BLaER1 treated with 17β-estradiol and CSF1 and Interleukin-3, amounts not matched to agents 10 nM and 100 nM (cell line): ENCODE data around the gene S100B.

Experiments used
- H3K27ac ChIP-seq, 11 experiments: shearing (Covaris generic); formaldehyde crosslinking; 2 replicates each; pipeline ENCODE4 v1.8.1; 2022
- H3K27me3 ChIP-seq, 11 experiments: shearing (Covaris generic); formaldehyde crosslinking; 2 replicates each; pipeline ENCODE4 v1.8.1; 2022
- H3K36me3 ChIP-seq, 11 experiments: shearing (Covaris generic); formaldehyde crosslinking; 2 replicates each; pipeline ENCODE4 v1.8.1; 2022
- H3K4me1 ChIP-seq, 10 experiments: shearing (Covaris generic); formaldehyde crosslinking; 2 replicates each; pipeline ENCODE4 v1.8.1; 2022
- H3K4me2 ChIP-seq, 11 experiments: shearing (Covaris generic); formaldehyde crosslinking; 2 replicates each; pipeline ENCODE4 v1.8.1; 2022
- H3K4me3 ChIP-seq, 10 experiments: shearing (Covaris generic); formaldehyde crosslinking; 2 replicates each; pipeline ENCODE4 v1.8.1; 2022
- H3K9ac ChIP-seq, 11 experiments: shearing (Covaris generic); formaldehyde crosslinking; 2 replicates each; pipeline ENCODE4 v1.8.1; 2022
- H3K9me3 ChIP-seq, 11 experiments: shearing (Covaris generic); formaldehyde crosslinking; replicated peaks in 1 of 11; 2 replicates each; pipeline ENCODE4 v1.8.1; 2022
- H4K20me1 ChIP-seq, 11 experiments: shearing (Covaris generic); formaldehyde crosslinking; 2 replicates each; pipeline ENCODE4 v1.8.1; 2022
- Cebpa-rat ChIP-seq, 11 experiments: shearing (Covaris generic); IDR thresholded peaks; 2 replicates each; pipeline ENCODE4 v1.8.1; 2022

Gene S100B

DNA sequence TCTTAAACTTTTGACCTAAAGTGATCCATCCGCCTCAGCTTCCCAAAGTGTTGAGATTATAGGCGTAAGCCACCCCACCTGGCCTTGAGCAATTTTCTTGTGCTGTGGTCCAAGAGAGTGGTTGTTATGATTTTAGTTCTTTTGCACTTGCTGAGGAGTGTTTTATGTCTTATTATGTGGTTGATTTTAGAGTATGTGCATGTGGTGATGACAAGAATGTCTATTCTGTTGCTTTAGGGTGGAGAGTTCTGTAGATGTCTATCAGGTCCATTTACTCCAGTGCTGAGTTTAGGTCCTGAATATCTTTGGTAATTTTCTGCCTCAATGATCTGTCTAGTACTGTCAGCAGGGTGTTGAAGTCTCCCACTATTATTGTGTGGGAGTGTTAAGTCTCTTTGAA is 11.2 kb upstream of the S100B start:
- Histone ChIP-seq H3K27me3 (no peaks in the 10 kb centered on the region), H3K36me3 (no peaks in the 10 kb centered on the region), H3K27ac (no peak overlapping the region), H3K4me2 (no peak overlapping the region), H3K4me1 (peaks cover 0 to 22% (median 8%) of the 10 kb centered on the region in 10 experiments; a peak in 19 of 20 replicates), H3K4me3 (no peak overlapping the region), H3K9ac (no peak overlapping the region), H4K20me1 (no peaks in the 10 kb centered on the region), H3K9me3 (peaks cover 0 to 41% (median 4%) of the 10 kb centered on the region in 11 experiments; a peak in 19 of 22 replicates)
- TF ChIP-seq Cebpa-rat (IDR thresholded peaks at IDR 0.05): no peak

- peaks cover 12 to 51% (median 18%) of the 10 kb centered on the region in 11 experiments for H3K9me3 ChIP-seq
- TF ChIP-seq Cebpa-rat (IDR thresholded peaks at IDR 0.05): no peak
- peaks cover 0 to 4% (median 0%) of the 10 kb centered on the region in 11 experiments; a peak in 1 of 22 replicates for H3K36me3 ChIP-seq
- no peaks in the 10 kb centered on the region for H3K27me3 ChIP-seq
- no peak overlapping the region for H3K4me2 ChIP-seq
- H3K27ac ChIP-seq: no peak overlapping the region
- no peak overlapping the region for H3K4me3 ChIP-seq
- H3K9ac ChIP-seq: no peak overlapping the region
- no peaks in the 10 kb centered on the region for H4K20me1 ChIP-seq
- peaks cover 0 to 6% (median 2%) of the 10 kb centered on the region in 10 experiments; a peak in 5 of 20 replicates for H3K4me1 ChIP-seq
Observed at GRCh38 chr21:46613391-46613790, 8.5 kb upstream of the S100B start.

- peaks cover 20 to 33% (median 22%) of the 10 kb centered on the region in 10 experiments for H3K4me1 ChIP-seq
- no peak for TF ChIP-seq Cebpa-rat (IDR thresholded peaks at IDR 0.05)
- H3K27me3 ChIP-seq: no peaks in the 10 kb centered on the region
- H4K20me1 ChIP-seq: no peaks in the 10 kb centered on the region
- H3K4me2 ChIP-seq: no peak overlapping the region
- peaks cover 12 to 24% (median 17%) of the 10 kb centered on the region in 11 experiments for H3K9me3 ChIP-seq
- H3K4me3 ChIP-seq: no peak overlapping the region
- H3K27ac ChIP-seq: no peak overlapping the region
- H3K36me3 ChIP-seq: peaks cover 0 to 4% (median 0%) of the 10 kb centered on the region in 11 experiments; a peak in 1 of 22 replicates
- no peak overlapping the region for H3K9ac ChIP-seq
Observed at GRCh38 chr21:46610018-46610701, 5.3 kb upstream of the S100B start.

DNA sequence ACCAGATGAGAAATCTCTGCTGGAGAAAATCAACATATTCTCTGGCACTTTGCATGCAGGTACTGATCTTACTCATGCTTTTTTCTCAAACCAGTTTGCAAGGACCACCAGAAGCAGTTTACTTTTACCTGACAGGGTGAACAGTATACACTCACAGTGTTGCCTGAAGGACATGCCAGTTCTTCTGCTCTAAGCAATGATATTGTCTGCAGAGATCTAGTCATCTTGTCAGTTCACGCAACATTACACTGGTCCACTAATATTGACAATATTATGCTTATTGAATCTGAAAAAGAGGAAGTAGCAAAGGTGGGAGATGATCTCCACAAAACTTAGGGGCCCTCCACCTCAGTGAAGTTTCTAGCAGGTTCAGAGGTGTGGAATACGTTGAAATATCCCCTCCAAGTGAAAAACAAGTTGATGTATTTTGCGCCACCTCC is 3.8 kb upstream of the S100B start:
- no peak for TF ChIP-seq Cebpa-rat (IDR thresholded peaks at IDR 0.05)
- H3K4me1 ChIP-seq: peaks cover 23 to 43% (median 30%) of the 10 kb centered on the region in 10 experiments
- H3K4me2 ChIP-seq: no peak overlapping the region
- H3K27me3 ChIP-seq: no peaks in the 10 kb centered on the region
- H3K9me3 ChIP-seq: peaks cover 12 to 24% (median 17%) of the 10 kb centered on the region in 11 experiments
- no peak overlapping the region for H3K4me3 ChIP-seq
- peaks cover 0 to 4% (median 0%) of the 10 kb centered on the region in 11 experiments; a peak in 1 of 22 replicates for H3K36me3 ChIP-seq
- H3K27ac ChIP-seq: no peak overlapping the region
- no peak overlapping the region for H3K9ac ChIP-seq
- H4K20me1 ChIP-seq: no peaks in the 10 kb centered on the region

GRCh38 chr21:46607636-46608035 is 2.8 kb upstream of the S100B start:
- TF ChIP-seq Cebpa-rat (IDR thresholded peaks at IDR 0.05): no peak
- no peak overlapping the region for H3K27ac ChIP-seq

DNA sequence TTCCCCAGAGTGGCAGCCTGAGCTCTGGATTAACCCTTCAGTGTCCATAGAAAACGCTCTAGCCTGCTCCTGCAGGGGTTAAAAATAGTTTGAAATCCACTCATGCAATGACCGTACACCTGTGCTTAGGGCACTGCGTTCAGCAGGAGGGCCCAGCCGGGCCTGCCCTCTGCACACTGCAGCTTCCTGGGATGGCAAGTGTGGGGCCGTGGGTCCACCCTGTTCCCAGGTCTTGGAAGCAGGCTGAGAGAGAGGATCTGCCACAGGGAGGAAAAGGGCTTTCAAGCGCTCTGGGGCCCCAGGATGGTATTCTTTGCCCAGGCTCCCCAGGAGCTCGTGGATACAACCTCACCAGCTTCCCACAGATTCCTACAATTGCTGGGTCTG is 1.5 kb upstream of the S100B start:
- Histone ChIP-seq H3K4me3 (no peak overlapping the region), H3K27ac (peak overlapping the region in 10 of 11 experiments; percentile 13 to 63 (median 54); a peak in 16 of 22 replicates), H3K9ac (peak overlapping the region in 8 of 11 experiments; percentile 8 to 56 (median 42); a peak in 14 of 22 replicates), H3K4me2 (peak overlapping the region; percentile 74 to 90 (median 84)), H3K9me3 (peaks cover 12 to 18% (median 17%) of the 10 kb centered on the region in 11 experiments), H4K20me1 (no peaks in the 10 kb centered on the region), H3K36me3 (peaks cover 0 to 4% (median 0%) of the 10 kb centered on the region in 11 experiments; a peak in 1 of 22 replicates), H3K4me1 (peaks cover 23 to 52% (median 33%) of the 10 kb centered on the region in 10 experiments), H3K27me3 (no peaks in the 10 kb centered on the region)
- TF ChIP-seq Cebpa-rat (IDR thresholded peaks at IDR 0.05): no peak

More at GRCh38 chr21:46607636-46608035, 2.8 kb upstream of the S100B start:
- Histone ChIP-seq H3K9ac (no peak overlapping the region), H3K36me3 (peaks cover 0 to 4% (median 0%) of the 10 kb centered on the region in 11 experiments; a peak in 1 of 22 replicates), H4K20me1 (no peaks in the 10 kb centered on the region), H3K4me3 (no peak overlapping the region), H3K27me3 (no peaks in the 10 kb centered on the region), H3K9me3 (peaks cover 12 to 24% (median 17%) of the 10 kb centered on the region in 11 experiments), H3K4me1 (peaks cover 23 to 43% (median 30%) of the 10 kb centered on the region in 10 experiments), H3K4me2 (peak overlapping the region in 5 of 11 experiments; percentile 80 to 88 (median 87); a peak in 7 of 22 replicates)

- Histone ChIP-seq H3K9ac (peak overlapping the region in 8 of 11 experiments; percentile 9 to 56 (median 42); a peak in 14 of 22 replicates), H3K9me3 (peaks cover 10 to 13% (median 12%) of the 10 kb centered on the region in 11 experiments), H3K36me3 (peaks cover 0 to 4% (median 0%) of the 10 kb centered on the region in 11 experiments; a peak in 1 of 22 replicates), H3K4me3 (no peak overlapping the region), H3K4me2 (peak overlapping the region; percentile 74 to 90 (median 84)), H3K4me1 (peaks cover 23 to 52% (median 35%) of the 10 kb centered on the region in 10 experiments), H3K27me3 (no peaks in the 10 kb centered on the region), H3K27ac (peak overlapping the region; percentile 2 to 63 (median 53); a peak in 18 of 22 replicates), H4K20me1 (no peaks in the 10 kb centered on the region)
- no peak for TF ChIP-seq Cebpa-rat (IDR thresholded peaks at IDR 0.05)
Observed at GRCh38 chr21:46605767-46606426, 1.0 kb upstream of the S100B start.

DNA sequence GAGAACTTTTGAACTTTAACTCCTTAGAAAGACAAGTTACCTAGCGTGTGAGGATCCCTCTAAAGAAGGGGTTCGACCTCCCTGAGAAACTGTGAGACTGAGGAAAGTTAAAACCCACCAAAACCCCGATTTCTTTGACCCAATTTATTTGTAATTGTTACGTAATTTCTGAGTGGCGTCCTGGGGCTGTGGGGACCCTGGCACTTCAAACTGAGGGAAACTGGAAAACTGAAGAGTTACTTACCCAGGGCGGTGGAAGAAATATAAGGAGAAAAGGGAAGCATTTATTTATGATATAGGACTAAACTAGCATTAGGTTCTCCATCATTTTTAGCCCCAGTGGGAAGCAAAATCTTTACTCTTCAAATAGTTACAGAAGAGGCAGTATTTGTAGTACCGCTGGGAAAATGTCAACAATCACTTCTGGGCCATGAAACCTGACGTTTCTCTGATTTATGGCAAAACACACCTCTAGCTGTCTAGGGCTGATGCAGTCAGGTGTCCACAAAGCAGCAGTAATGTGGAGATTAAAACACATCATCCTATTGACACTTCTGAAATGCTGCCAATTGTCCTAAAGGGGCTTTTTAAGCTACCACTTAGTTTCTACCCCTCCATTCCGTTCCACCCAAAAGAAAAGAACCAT is 430 bp downstream of the S100B start:
- Histone ChIP-seq H3K9me3 (no peaks in the 10 kb centered on the region), H3K4me3 (no peak overlapping the region), H3K27me3 (no peaks in the 10 kb centered on the region), H3K4me2 (peak overlapping the region in 9 of 11 experiments; percentile 80 to 90 (median 85); a peak in 15 of 22 replicates), H3K9ac (no peak overlapping the region), H3K36me3 (no peaks in the 10 kb centered on the region), H3K27ac (peak overlapping the region in 4 of 11 experiments; percentile 41 to 63 (median 62); a peak in 4 of 22 replicates), H4K20me1 (no peaks in the 10 kb centered on the region), H3K4me1 (peaks cover 23 to 52% (median 35%) of the 10 kb centered on the region in 10 experiments)
- TF ChIP-seq Cebpa-rat (IDR thresholded peaks at IDR 0.05): peak in 3 of 11 experiments; percentile 23 to 78 (median 42); a peak in 5 of 22 replicates
